Effector memory CD4-positive, alpha-beta T cell (primary cell): ENCODE data around the gene THRA.

Experiments
- DNase-seq, 3 donors: peaks; one replicate each; pipeline ENCODE4 v3.0.0-alpha.2; 2020
- H3K27ac ChIP-seq: 2 replicates; pipeline ENCODE4 v1.7.0; 2013; ENCODE audit warnings: mild to moderate bottlenecking, low read length, moderate library complexity; ENCODE audit not compliant: insufficient read depth, poor library complexity, severe bottlenecking
- H3K27me3 ChIP-seq: replicated peaks from 2 replicates; pipeline ENCODE4 v1.7.0; 2013; ENCODE audit warnings: mild to moderate bottlenecking, low read length; ENCODE audit not compliant: insufficient read depth, control insufficient read depth, poor library complexity, severe bottlenecking
- H3K36me3 ChIP-seq: 2 replicates; pipeline ENCODE4 v1.7.0; 2013; ENCODE audit warnings: mild to moderate bottlenecking, low read length, moderate library complexity; ENCODE audit not compliant: control insufficient read depth, insufficient read depth
- H3K4me1 ChIP-seq: 2 replicates; pipeline ENCODE4 v1.7.0; 2013; ENCODE audit warnings: low read length, mild to moderate bottlenecking; ENCODE audit not compliant: control insufficient read depth, insufficient read depth, poor library complexity, severe bottlenecking
- H3K4me3 ChIP-seq: 2 replicates; pipeline ENCODE4 v1.7.0; 2013; ENCODE audit warnings: low read length, low read depth, mild to moderate bottlenecking; ENCODE audit not compliant: insufficient read depth, poor library complexity, severe bottlenecking
- H3K9me3 ChIP-seq: 2 replicates; pipeline ENCODE4 v1.7.0; 2013; ENCODE audit warnings: mild to moderate bottlenecking, low read length, moderate library complexity; ENCODE audit not compliant: control insufficient read depth
- total RNA-seq, 3 donors: gene quantifications; one replicate each; lab custom pipeline; 2026; lab: John Stamatoyannopoulos, UW

THRA gene
- total RNA-seq, result 46.5 to 54.8 (median 50.7) reads per million in 3 donors

DNA sequence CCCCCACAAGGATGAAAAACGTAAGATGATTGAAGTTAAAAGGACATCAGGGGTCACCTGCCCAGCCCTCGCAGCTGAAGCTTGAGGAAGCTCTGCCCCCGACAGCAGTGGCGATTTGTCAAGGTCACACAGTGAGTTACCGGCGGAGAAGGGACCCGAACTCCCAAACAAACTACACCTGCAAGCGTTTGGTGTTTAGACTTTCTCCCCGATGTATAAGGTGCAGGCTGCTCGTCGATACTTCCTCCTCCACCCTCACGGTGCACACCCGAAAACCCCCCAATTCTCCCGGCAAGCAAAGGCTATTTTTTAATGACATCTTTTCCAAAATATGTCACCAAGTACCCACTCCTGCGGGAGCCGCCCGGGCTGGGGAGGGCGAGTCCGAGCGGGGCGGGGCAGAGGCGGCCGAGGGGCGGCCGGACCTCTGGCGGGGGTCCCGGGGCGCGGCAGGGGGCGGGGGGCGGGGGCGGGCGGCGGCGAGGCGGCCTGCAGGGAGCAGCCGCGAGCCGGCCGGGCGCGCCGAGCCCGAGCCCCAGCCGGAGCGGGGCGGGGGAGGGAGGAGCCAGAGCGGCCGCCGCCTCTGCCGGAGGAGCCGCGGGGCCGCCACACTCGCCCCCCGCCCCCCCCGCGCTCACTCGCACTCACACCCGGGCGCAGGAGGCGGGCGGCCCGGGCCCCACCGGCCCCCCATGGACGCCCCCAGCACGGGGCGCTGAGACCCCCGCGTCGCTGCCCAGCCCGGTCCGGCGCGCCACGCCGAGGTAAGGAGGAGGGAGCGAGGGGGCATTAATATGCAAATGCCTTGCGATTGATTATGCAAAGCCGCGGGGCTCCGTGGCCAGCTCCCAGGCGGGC lies at the start of gene THRA:
THRA (plus strand) TSS at position 637 of the 858 bp plus-strand sequence. CDS start 11,524 bp downstream, outside the sequence.
- Histone ChIP-seq H3K9me3 (no peaks in the 10 kb centered on the region), H3K27ac (peak within 1 kb of the TSS; percentile 75), H3K4me3 (peak within 1 kb of the TSS; percentile 91), H3K4me1 (peaks cover 40% of the 10 kb centered on the region), H3K27me3 (no peaks in the 10 kb centered on the region), H3K36me3 (no peaks in the 10 kb centered on the region)
- peak; percentile 51 to 59 (median 51) for DNase-seq

- Histone ChIP-seq H3K4me1 (peaks cover 4% of the 10 kb centered on the region), H3K36me3 (peaks cover 7% of the 10 kb centered on the region), H3K4me3 (no peak overlapping the region), H3K27me3 (no peaks in the 10 kb centered on the region), H3K9me3 (no peaks in the 10 kb centered on the region), H3K27ac (no peak overlapping the region)
- DNase-seq, result no peak
Measured at GRCh38 chr17:40014375-40014980, 48.3 kb upstream of the THRA start.

GRCh38 chr17:40015005-40015997 lies 47.5 kb upstream of the THRA start, which contains the start of gene CSF3:
Gene CSF3 (plus strand): TSS chr17:40015440. CDS start chr17:40015475, 35 bp downstream.
- no peaks in the 10 kb centered on the region for H3K27me3 ChIP-seq
- no peak within 1 kb of the TSS for H3K4me3 ChIP-seq
- no peak within 1 kb of the TSS for H3K27ac ChIP-seq
- peaks cover 1% of the 10 kb centered on the region for H3K4me1 ChIP-seq
- H3K36me3 ChIP-seq, result peaks cover 12% of the 10 kb centered on the region
- H3K9me3 ChIP-seq, result no peaks in the 10 kb centered on the region
- DNase-seq, result no peak

GRCh38 chr17:40015998-40016985 lies 46.5 kb upstream of the THRA start:
- Histone ChIP-seq H3K27ac (no peak overlapping the region), H3K4me3 (no peak overlapping the region), H3K27me3 (no peaks in the 10 kb centered on the region), H3K9me3 (no peaks in the 10 kb centered on the region), H3K36me3 (peaks cover 16% of the 10 kb centered on the region), H3K4me1 (no peaks in the 10 kb centered on the region)
- DNase-seq, result no peak

DNA sequence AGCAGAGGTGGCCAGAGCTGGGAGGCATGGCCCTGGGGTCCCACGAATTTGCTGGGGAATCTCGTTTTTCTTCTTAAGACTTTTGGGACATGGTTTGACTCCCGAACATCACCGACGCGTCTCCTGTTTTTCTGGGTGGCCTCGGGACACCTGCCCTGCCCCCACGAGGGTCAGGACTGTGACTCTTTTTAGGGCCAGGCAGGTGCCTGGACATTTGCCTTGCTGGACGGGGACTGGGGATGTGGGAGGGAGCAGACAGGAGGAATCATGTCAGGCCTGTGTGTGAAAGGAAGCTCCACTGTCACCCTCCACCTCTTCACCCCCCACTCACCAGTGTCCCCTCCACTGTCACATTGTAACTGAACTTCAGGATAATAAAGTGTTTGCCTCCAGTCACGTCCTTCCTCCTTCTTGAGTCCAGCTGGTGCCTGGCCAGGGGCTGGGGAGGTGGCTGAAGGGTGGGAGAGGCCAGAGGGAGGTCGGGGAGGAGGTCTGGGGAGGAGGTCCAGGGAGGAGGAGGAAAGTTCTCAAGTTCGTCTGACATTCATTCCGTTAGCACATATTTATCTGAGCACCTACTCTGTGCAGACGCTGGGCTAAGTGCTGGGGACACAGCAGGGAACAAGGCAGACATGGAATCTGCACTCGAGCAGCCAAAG lies 45.2 kb upstream of the THRA start:
- Histone ChIP-seq H3K27me3 (no peaks in the 10 kb centered on the region), H3K27ac (no peak overlapping the region), H3K4me3 (no peak overlapping the region), H3K36me3 (peaks cover 28% of the 10 kb centered on the region), H3K9me3 (no peaks in the 10 kb centered on the region), H3K4me1 (no peaks in the 10 kb centered on the region)
- no peak for DNase-seq

DNA sequence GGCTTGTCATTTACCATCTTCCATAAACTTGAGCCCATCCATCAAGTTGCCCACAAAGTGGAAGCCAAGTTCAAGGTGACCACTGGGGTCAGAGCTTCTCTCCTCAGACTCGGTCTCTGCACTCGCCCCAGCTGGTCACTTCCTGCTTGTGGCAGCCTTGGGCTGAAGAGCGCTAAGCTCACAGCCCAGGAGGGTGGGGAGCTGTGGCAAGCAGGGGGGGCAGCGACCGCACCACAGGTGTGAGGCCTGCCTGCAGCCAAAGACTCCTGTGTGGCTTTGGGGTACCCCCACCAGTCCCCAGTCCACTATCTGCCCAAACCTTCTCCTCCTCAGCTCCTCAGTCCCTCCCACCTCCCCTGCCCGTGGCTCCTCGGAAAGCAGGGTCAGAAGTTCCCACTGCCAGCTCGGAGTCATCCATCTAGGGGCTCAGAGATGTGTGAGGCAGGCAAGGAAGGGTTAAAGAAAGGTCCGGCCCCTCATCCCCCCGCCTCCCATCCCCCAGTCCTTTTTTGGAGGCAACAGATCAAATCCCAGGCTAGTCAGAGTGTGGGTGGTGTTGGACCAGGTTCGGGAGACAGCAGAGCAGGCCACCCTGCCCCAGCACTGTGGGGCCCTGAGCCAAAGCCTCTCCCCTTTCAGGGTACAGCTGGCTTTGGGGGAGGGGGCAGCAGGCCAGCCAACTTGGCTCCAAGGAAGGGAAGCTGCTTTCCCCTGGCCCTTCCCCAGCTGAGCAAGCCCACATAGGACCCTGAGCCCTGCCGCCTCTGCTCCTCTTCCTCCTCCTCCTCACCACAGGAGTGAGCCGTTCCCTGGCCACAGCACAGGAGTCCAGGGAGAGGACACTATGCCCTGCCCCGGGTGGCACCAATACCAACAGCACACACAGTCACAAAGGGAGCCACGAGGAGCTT lies 44.3 kb upstream of the THRA start:
- H3K27me3 ChIP-seq, result no peaks in the 10 kb centered on the region
- peaks cover 36% of the 10 kb centered on the region for H3K36me3 ChIP-seq
- H3K4me3 ChIP-seq, result no peak overlapping the region
- H3K4me1 ChIP-seq, result no peaks in the 10 kb centered on the region
- no peaks in the 10 kb centered on the region for H3K9me3 ChIP-seq
- no peak overlapping the region for H3K27ac ChIP-seq
- DNase-seq, result no peak

GRCh38 chr17:40019140-40019991 lies 43.4 kb upstream of the THRA start:
- no peaks in the 10 kb centered on the region for H3K4me1 ChIP-seq

More at GRCh38 chr17:40019140-40019991, 43.4 kb upstream of the THRA start:
- Histone ChIP-seq H3K36me3 (peaks cover 36% of the 10 kb centered on the region), H3K27me3 (no peaks in the 10 kb centered on the region), H3K27ac (no peak overlapping the region), H3K4me3 (no peak overlapping the region), H3K9me3 (no peaks in the 10 kb centered on the region)
- no peak for DNase-seq
